ENCODE results near the gene PCDHGA1. TPM values are rescaled to one million over a fixed set of nuclear protein-coding genes. Genes with fewer than 3 reads are reported as not detected.

Gene PCDHGA1
- total RNA-seq, 1 experiment from 2014 or later, result 0.63 TPM

DNA sequence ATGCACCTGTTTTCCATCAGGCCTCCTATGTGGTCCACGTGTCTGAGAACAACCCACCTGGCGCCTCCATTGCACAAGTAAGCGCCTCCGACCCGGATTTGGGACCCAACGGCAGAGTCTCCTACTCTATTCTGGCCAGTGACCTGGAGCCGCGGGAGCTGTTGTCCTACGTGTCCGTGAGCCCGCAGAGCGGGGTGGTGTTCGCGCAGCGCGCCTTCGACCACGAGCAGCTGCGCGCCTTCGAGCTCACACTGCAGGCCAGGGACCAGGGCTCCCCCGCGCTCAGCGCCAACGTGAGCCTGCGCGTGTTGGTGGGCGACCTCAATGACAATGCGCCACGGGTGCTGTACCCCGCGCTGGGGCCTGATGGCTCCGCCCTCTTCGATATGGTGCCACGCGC is 21.3 kb downstream of the PCDHGA1 start:
- Mint-ChIP-seq H3K27me3 (ENCODE audit: low read depth) (peaks cover 2% of the 10 kb centered on the region), H3K36me3 (ENCODE audit: insufficient read depth in 1 of 3, low read depth in 3 of 3) (peaks cover 16 to 64% (median 43%) of the 10 kb centered on the region in 3 experiments), H3K27ac (no peak overlapping the region), H3K4me1 (peaks cover 6% of the 10 kb centered on the region in 2 experiments), H3K9me3 (peaks cover 57 to 62% of the 10 kb centered on the region in 2 experiments), H3K4me3 (no peak overlapping the region)
- Histone ChIP-seq H3K4me2 (ENCODE audit: insufficient read depth, insufficient read length, low read length) (no peak overlapping the region), H3K79me1 (ENCODE audit: insufficient read depth, low read depth, low read length, poor library complexity, severe bottlenecking) (no peaks in the 10 kb centered on the region), H2BK12ac (ENCODE audit: insufficient read length, low read depth, low read length) (no peak overlapping the region), H3K9me3 (ENCODE audit: control insufficient read depth, low read depth, low read length) (peaks cover 30% of the 10 kb centered on the region), H4K5ac (ENCODE audit: insufficient read length, low read depth, low read length) (no peak overlapping the region), H3T11ph (ENCODE audit: low read length) (no peak overlapping the region), H3K4me1 (ENCODE audit: insufficient read depth, low read length) (no peaks in the 10 kb centered on the region), H4K20me1 (ENCODE audit: control insufficient read depth, insufficient read depth, insufficient read length) (no peaks in the 10 kb centered on the region), H2AFZ (ENCODE audit: low read length) (no peak overlapping the region), H4K8ac (replicated peaks; ENCODE audit: insufficient read length, low read depth, low read length) (no peak overlapping the region), H3K56ac (ENCODE audit: insufficient read length, low read depth, low read length) (no peak overlapping the region), H3K27me3 (ENCODE audit: insufficient read depth, low read length) (no peaks in the 10 kb centered on the region), H2BK120ac (ENCODE audit: low read depth, low read length, poor library complexity, severe bottlenecking) (no peak overlapping the region), H2BK5ac (ENCODE audit: insufficient read length, low read length) (no peak overlapping the region), H3K14ac (ENCODE audit: insufficient read depth, low read length) (no peak overlapping the region), H2BK15ac (ENCODE audit: low read depth, low read length) (no peak overlapping the region), H3K27ac (ENCODE audit: insufficient read length, low read depth, low read length) (no peak overlapping the region), H3K23ac (ENCODE audit: insufficient read length, low read depth, low read length) (no peak overlapping the region), H3K4ac (ENCODE audit: low read depth, low read length) (no peak overlapping the region), H3K23me2 (ENCODE audit: insufficient read length, low read depth, low read length, poor library complexity, severe bottlenecking) (peaks cover 4% of the 10 kb centered on the region), H3K18ac (ENCODE audit: insufficient read length, low read depth, low read length) (no peak overlapping the region), H4K91ac (ENCODE audit: insufficient read length, low read depth, low read length) (no peak overlapping the region), H2BK20ac (ENCODE audit: low read depth, low read length, poor library complexity, severe bottlenecking) (no peak overlapping the region), H2AK5ac (ENCODE audit: insufficient read length, low read length) (no peak overlapping the region), H3K79me2 (ENCODE audit: insufficient read depth, low read length) (no peaks in the 10 kb centered on the region), H3K9ac (ENCODE audit: extremely low read depth, insufficient read length, low read length) (no peak overlapping the region)
- TF ChIP-seq CTCF (conservative IDR thresholded peaks at IDR 0.05), result no peak
- WGBS (ENCODE audit: extremely low coverage, insufficient read length, low lambda C conversion rate), result no CpG with 5 or more reads among the region's 36 CpGs
- DNase-seq, result no peak
